K562 (cell line): Measurements from ENCODE around the gene NAALAD2. TPM values are rescaled to one million over a fixed set of nuclear protein-coding genes. Genes with fewer than 3 reads are reported as not detected.

Experiments
- ATAC-seq: fragments of 200-7000 bp; cut with Tn5 transposase; 3 replicates; pipeline ENCODE4 v1.9.1; 2020; ENCODE audit warnings: moderate library complexity
- BruUV-seq: library from RNA; stranded (reverse); fragments of 400-500 nt; replicated peaks from 2 replicates; lab custom pipeline; 2021; lab: Mats Ljungman, UMichigan
- CTCF ChIA-PET: fragments of 300-600 bp; formaldehyde crosslinking; extraction: SDS; loops from one replicate; lab custom pipeline; 2021; ENCODE audit warnings: low intra/inter-chr PET ratio; lab: Yijun Ruan, JAX
- POLR2A ChIA-PET: fragments of 300-600, 350-650 bp; sonication (Branson Sonifier 250); formaldehyde crosslinking; extraction: SDS; loops from one replicate; lab custom pipeline; 2021; ENCODE audit warnings: antibody characterized with exemption, inconsistent platforms; lab: Yijun Ruan, JAX
- DNase-seq, 4 experiments: peaks; one replicate each; pipeline versions ENCODE4 v3.0.0 to v3.0.0-alpha.2; 2011 to 2018; ENCODE audit warnings: low spot score in 3 of 4, mixed read lengths in 3 of 4; ENCODE audit errors: extremely low read depth in 1 of 4
- FAIRE-seq: peaks from 2 replicates; lab custom pipeline; 2011; peaks lifted over from hg19 to GRCh38; lab: Jason Lieb, UNC
- H2AFZ ChIP-seq: 2 replicates; pipeline ENCODE4 v1.6.0; 2011; ENCODE audit warnings: low read depth, low read length, control low read depth, inconsistent platforms
- H3K27ac ChIP-seq: fragments of 200-600 bp; 3 replicates; pipeline ENCODE4 v1.8.0; 2011; ENCODE audit warnings: low read depth, mild to moderate bottlenecking, control low read depth, inconsistent platforms, low read length, moderate library complexity, mixed read lengths; ENCODE audit errors: extremely low read depth
- H3K27me3 ChIP-seq, 2 experiments: fragments of 300-600 bp in 1 of 2; 2 replicates in 1 of 2; 3 replicates in 1 of 2; pipeline versions ENCODE4 v1.6.0 to v1.8.0; 2011; ENCODE audit warnings: inconsistent platforms in 2 of 2, low read length in 2 of 2, mild to moderate bottlenecking in 1 of 2, mixed read lengths in 1 of 2, moderate library complexity in 1 of 2; ENCODE audit not compliant: control insufficient read depth in 2 of 2, insufficient read depth in 2 of 2
- H3K36me3 ChIP-seq: fragments of 300-600 bp; 3 replicates; pipeline ENCODE4 v1.8.0; 2011; ENCODE audit warnings: mild to moderate bottlenecking, low read length, inconsistent platforms; ENCODE audit not compliant: control insufficient read depth, insufficient read depth
- H3K4me1 ChIP-seq, 2 experiments: fragments of 200-600 bp in 1 of 2; replicated peaks in 1 of 2; 2 replicates in 1 of 2; 3 replicates in 1 of 2; pipeline versions ENCODE4 v1.5.1 to v1.8.0; 2011; ENCODE audit warnings: inconsistent platforms in 2 of 2, low read length in 2 of 2, mild to moderate bottlenecking in 1 of 2, mixed read lengths in 1 of 2, moderate library complexity in 1 of 2; ENCODE audit not compliant: control insufficient read depth in 2 of 2, insufficient read depth in 2 of 2
- H3K4me2 ChIP-seq: 2 replicates; pipeline ENCODE4 v1.6.1; 2011; ENCODE audit warnings: low read length, control low read depth, inconsistent platforms, mixed read lengths; ENCODE audit not compliant: insufficient read depth
- H3K4me3 ChIP-seq: fragments of 200-600 bp; sonication (generic), shearing (Covaris generic); 2 replicates; pipeline ENCODE4 v1.5.1; 2016; ENCODE audit warnings: control low read depth, inconsistent platforms
- H3K79me2 ChIP-seq: fragments of 200-600 bp; 3 replicates; pipeline ENCODE4 v1.8.0; 2011; ENCODE audit warnings: low read length, inconsistent platforms; ENCODE audit not compliant: control insufficient read depth, insufficient read depth
- H3K9ac ChIP-seq, 2 experiments: 2 replicates each; pipeline versions ENCODE4 v1.6.0 to v1.6.1; 2011; ENCODE audit warnings: low read depth in 2 of 2, low read length in 2 of 2, control low read depth in 1 of 2, inconsistent platforms in 1 of 2, mild to moderate bottlenecking in 1 of 2, mixed read lengths in 1 of 2; ENCODE audit not compliant: insufficient read depth in 1 of 2
- H3K9me1 ChIP-seq: one replicate; pipeline ENCODE4 v1.6.0; 2011; ENCODE audit warnings: inconsistent platforms, mild to moderate bottlenecking, low read length, moderate library complexity; ENCODE audit not compliant: control insufficient read depth, insufficient read depth
- H3K9me3 ChIP-seq: replicated peaks from 2 replicates; pipeline ENCODE4 v1.5.1; 2011; ENCODE audit warnings: low read depth, low read length, inconsistent platforms; ENCODE audit not compliant: control insufficient read depth, insufficient read depth
- H4K20me1 ChIP-seq: replicated peaks from 2 replicates; pipeline ENCODE4 v1.6.1; 2011; ENCODE audit warnings: low read length, inconsistent platforms, mixed read lengths; ENCODE audit not compliant: control insufficient read depth, insufficient read depth
- ARHGAP35 ChIP-seq: fragments of 450-650 bp; IDR thresholded peaks from 2 replicates; pipeline ENCODE4 v1.6.1; 2018; ENCODE audit not compliant: partially characterized antibody
- ARNT ChIP-seq, 2 experiments: fragments of 450-650 bp; IDR thresholded peaks; 2 replicates each; pipeline ENCODE4 v1.6.1; 2016; ENCODE audit warnings: mild to moderate bottlenecking in 1 of 2
- BRD4 ChIP-seq: fragments of 200-600 bp; sonication (generic); IDR thresholded peaks from 2 replicates; pipeline ENCODE4 v1.6.1; 2017; ENCODE audit warnings: inconsistent platforms
- CC2D1A ChIP-seq: fragments of 450-650 bp; IDR thresholded peaks from 2 replicates; pipeline ENCODE4 v1.6.1; 2017; ENCODE audit warnings: mild to moderate bottlenecking
- JUNB ChIP-seq: fragments of 450-650 bp; formaldehyde crosslinking; conservative IDR thresholded peaks from 2 replicates; pipeline ENCODE4 v1.4.0; 2020; ENCODE audit warnings: mild to moderate bottlenecking
- RAD21 ChIP-seq, 2 experiments: fragments of 250-450 bp in 1 of 2; fragments of 450-650 bp in 1 of 2; sonication (Bioruptor Pico) in 1 of 2; formaldehyde crosslinking in 1 of 2; IDR thresholded peaks in 1 of 2; conservative IDR thresholded peaks in 1 of 2; 2 replicates each; pipeline versions ENCODE4 v1.4.0 to v1.8.0; 2020 to 2022; ENCODE audit warnings: mild to moderate bottlenecking in 2 of 2, moderate library complexity in 1 of 2
- WGBS: fragments of 100-300 bp; shearing (Covaris generic); methylation state at CpG from one replicate; pipeline ENCODE4 v1.1.6; 2016; ENCODE audit warnings: low coverage, mixed read lengths; ENCODE audit not compliant: insufficient coverage; ENCODE audit errors: missing lambda C conversion rate; 5-methylcytosine and 5-hydroxymethylcytosine counted together
- in situ Hi-C: fragments of 300-500 bp; cut with MboI; formaldehyde crosslinking; loops from 4 replicates; pipeline ENCODE4 v1.15.0; 2018; ENCODE audit warnings: inconsistent platforms, mixed read lengths
- intact Hi-C: fragments of 100-400 bp; cut with micrococcal nuclease; formaldehyde crosslinking; loops from 2 replicates; pipeline ENCODE4 v1.14.2; 2022
- polyA plus RNA-seq, 8 experiments: library from polyadenylated mRNA; depleted of rRNA in 4 of 8; stranded (reverse) in 5 of 8; unstranded in 3 of 8; fragments of >200 nt; fragmentation: Nextera tagmentation in 2 of 8; fragmentation: Illumina TruSeq in 1 of 8; extraction: Ambion mirVana in 2 of 8; extraction: Trizol in 1 of 8; gene quantifications; 2 replicates each; pipeline versions ENCODE4 v1.2.1 to v1.2.3, GENCODE V29; 2011 to 2014; ENCODE audit warnings: inconsistent platforms in 1 of 8, missing spikeins in 1 of 8
- total RNA-seq, 7 experiments: library from RNA; depleted of rRNA in 6 of 7; stranded (reverse); fragments of >200 nt in 6 of 7; fragmentation: Illumina TruSeq in 2 of 7; extraction: Trizol in 2 of 7; gene quantifications; 2 replicates each; pipeline versions ENCODE4 v1.2.1 to v1.2.3, GENCODE V29; 2011 to 2021; ENCODE audit warnings: low replicate concordance in 1 of 7
- TF ChIP-seq, protein P1 (sequence below): fragments of 450-650 bp; IDR thresholded peaks from 2 replicates; pipeline ENCODE4 v1.6.1; 2016; ENCODE audit warnings: low read depth
- TF ChIP-seq, protein P2 (sequence below): fragments of 200-400 bp; formaldehyde crosslinking; IDR thresholded peaks from 2 replicates; pipeline ENCODE4 v1.6.1; 2017; ENCODE audit warnings: mild to moderate bottlenecking, low read depth, low read length, moderate library complexity
- TF ChIP-seq, protein P3 (sequence below): fragments of 250-450 bp; sonication (Bioruptor Pico); IDR thresholded peaks from 2 replicates; pipeline ENCODE4 v1.5.0; 2021

The NAALAD2 gene
- total and polyA plus RNA-seq, 9 of the 15 experiments (the other 6 are each of a cell fraction or from before 2014, with no cell fraction given) = 0.05 to 0.24 (median 0.12) TPM

DNA sequence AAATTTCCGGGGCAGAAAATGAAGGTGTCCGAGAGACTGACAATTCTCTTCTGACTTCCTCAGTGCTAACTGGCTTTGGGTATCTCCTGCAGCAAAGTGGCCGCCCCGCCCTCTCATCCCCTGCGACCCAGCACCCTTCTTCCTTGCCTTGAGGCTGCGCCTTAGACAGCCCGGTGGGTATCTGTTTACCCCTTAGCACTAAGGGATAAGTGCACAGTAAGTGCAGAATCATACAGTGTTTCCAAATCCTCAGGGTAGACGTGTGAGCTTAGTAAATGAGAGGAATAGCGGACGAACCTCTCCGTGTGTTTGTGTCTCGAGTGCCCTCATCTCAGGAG lies 88.8 kb downstream of the NAALAD2 start:
- FAIRE-seq (no peak), DNase-seq (no peak), ATAC-seq (peak; percentile 73)
- H3K27me3 ChIP-seq = no peaks in the 10 kb centered on the region
- in situ Hi-C loops (no loop called here), intact Hi-C loops (loop anchor here (2.0 kb wide), 1 partner anchor 18 kb away; no protein-coding TSS in a partner anchor)
- peak overlapping the region; percentile 97 for H3K4me2 ChIP-seq
- peaks cover 5 to 9% of the 10 kb centered on the region in 2 experiments; a peak in 4 of 5 replicates for H3K4me1 ChIP-seq
- ChIA-PET CTCF (no interaction called here), POLR2A (interaction anchor here (1.6 to 1.7 kb wide), 3 partner anchors 9 to 13 kb away, joined by 4 to 6 read pairs (median 6); no protein-coding TSS in a partner anchor)
- peaks cover 71% of the 10 kb centered on the region for H3K79me2 ChIP-seq
- no peaks in the 10 kb centered on the region for H3K9me3 ChIP-seq
- no peaks in the 10 kb centered on the region for H3K9me1 ChIP-seq
- H3K36me3 ChIP-seq = peaks cover 20% of the 10 kb centered on the region; the same call in 2 of the 3 replicates
- H4K20me1 ChIP-seq = peaks cover 6% of the 10 kb centered on the region; the same call in 1 of the 2 replicates
- peak overlapping the region; percentile 76 to 96 for H3K9ac ChIP-seq
- peak overlapping the region; percentile 83 for H3K27ac ChIP-seq
- H2AFZ ChIP-seq = peak overlapping the region; percentile 92
- TSS peak; percentile 79 for BruUV-seq
- 2% methylated on average over 12 of the region's 12 CpGs for WGBS
- peak overlapping the region; percentile 89 for H3K4me3 ChIP-seq
- no peak for TF ChIP-seq CC2D1A
- TF ChIP-seq BRD4 = peak; percentile 14; the same call in 1 of the 2 replicates
- TF ChIP-seq, protein P1, sequence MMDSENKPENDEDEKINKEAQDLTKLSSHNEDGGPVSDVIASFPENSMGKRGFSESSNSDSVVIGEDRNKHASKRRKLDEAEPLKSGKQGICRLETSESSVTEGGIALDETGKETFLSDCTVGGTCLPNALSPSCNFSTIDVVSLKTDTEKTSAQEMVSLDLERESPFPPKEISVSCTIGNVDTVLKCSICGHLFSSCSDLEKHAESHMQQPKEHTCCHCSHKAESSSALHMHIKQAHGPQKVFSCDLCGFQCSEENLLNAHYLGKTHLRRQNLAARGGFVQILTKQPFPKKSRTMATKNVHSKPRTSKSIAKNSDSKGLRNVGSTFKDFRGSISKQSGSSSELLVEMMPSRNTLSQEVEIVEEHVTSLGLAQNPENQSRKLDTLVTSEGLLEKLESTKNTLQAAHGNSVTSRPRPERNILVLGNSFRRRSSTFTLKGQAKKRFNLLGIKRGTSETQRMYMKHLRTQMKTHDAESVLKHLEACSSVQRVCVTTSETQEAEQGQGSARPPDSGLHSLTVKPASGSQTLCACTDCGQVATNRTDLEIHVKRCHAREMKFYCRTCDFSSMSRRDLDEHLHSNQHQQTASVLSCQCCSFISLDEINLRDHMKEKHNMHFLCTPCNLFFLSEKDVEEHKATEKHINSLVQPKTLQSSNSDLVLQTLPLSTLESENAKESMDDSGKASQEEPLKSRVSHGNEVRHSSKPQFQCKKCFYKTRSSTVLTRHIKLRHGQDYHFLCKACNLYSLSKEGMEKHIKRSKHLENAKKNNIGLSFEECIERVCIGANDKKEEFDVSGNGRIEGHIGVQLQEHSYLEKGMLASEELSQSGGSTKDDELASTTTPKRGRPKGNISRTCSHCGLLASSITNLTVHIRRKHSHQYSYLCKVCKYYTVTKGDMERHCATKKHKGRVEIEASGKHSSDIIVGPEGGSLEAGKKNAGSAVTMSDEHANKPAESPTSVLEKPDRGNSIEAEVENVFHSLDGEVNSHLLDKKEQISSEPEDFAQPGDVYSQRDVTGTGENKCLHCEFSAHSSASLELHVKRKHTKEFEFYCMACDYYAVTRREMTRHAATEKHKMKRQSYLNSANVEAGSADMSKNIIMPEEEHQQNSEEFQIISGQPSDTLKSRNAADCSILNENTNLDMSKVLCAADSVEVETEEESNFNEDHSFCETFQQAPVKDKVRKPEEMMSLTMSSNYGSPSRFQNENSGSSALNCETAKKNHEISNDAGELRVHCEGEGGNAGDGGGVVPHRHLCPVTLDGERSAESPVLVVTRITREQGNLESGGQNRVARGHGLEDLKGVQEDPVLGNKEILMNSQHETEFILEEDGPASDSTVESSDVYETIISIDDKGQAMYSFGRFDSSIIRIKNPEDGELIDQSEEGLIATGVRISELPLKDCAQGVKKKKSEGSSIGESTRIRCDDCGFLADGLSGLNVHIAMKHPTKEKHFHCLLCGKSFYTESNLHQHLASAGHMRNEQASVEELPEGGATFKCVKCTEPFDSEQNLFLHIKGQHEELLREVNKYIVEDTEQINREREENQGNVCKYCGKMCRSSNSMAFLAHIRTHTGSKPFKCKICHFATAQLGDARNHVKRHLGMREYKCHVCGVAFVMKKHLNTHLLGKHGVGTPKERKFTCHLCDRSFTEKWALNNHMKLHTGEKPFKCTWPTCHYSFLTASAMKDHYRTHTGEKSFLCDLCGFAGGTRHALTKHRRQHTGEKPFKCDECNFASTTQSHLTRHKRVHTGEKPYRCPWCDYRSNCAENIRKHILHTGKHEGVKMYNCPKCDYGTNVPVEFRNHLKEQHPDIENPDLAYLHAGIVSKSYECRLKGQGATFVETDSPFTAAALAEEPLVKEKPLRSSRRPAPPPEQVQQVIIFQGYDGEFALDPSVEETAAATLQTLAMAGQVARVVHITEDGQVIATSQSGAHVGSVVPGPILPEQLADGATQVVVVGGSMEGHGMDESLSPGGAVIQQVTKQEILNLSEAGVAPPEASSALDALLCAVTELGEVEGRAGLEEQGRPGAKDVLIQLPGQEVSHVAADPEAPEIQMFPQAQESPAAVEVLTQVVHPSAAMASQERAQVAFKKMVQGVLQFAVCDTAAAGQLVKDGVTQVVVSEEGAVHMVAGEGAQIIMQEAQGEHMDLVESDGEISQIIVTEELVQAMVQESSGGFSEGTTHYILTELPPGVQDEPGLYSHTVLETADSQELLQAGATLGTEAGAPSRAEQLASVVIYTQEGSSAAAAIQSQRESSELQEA = no peak
- TF ChIP-seq ARNT (IDR thresholded peaks at IDR 0.05) = no peak
- TF ChIP-seq ARHGAP35 = no peak
- no peak for TF ChIP-seq JUNB (CRISPR knock-in tag)
- TF ChIP-seq, protein P2, sequence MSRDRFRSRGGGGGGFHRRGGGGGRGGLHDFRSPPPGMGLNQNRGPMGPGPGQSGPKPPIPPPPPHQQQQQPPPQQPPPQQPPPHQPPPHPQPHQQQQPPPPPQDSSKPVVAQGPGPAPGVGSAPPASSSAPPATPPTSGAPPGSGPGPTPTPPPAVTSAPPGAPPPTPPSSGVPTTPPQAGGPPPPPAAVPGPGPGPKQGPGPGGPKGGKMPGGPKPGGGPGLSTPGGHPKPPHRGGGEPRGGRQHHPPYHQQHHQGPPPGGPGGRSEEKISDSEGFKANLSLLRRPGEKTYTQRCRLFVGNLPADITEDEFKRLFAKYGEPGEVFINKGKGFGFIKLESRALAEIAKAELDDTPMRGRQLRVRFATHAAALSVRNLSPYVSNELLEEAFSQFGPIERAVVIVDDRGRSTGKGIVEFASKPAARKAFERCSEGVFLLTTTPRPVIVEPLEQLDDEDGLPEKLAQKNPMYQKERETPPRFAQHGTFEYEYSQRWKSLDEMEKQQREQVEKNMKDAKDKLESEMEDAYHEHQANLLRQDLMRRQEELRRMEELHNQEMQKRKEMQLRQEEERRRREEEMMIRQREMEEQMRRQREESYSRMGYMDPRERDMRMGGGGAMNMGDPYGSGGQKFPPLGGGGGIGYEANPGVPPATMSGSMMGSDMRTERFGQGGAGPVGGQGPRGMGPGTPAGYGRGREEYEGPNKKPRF = no peak
- TF ChIP-seq, protein P3, sequence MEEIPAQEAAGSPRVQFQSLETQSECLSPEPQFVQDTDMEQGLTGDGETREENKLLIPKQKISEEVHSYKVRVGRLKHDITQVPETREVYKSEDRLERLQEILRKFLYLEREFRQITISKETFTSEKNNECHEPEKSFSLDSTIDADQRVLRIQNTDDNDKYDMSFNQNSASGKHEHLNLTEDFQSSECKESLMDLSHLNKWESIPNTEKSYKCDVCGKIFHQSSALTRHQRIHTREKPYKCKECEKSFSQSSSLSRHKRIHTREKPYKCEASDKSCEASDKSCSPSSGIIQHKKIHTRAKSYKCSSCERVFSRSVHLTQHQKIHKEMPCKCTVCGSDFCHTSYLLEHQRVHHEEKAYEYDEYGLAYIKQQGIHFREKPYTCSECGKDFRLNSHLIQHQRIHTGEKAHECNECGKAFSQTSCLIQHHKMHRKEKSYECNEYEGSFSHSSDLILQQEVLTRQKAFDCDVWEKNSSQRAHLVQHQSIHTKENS (CRISPR knock-in tag) = no peak
- no peak for TF ChIP-seq RAD21 (CRISPR knock-in tag; conservative IDR thresholded peaks at IDR 0.05 in 1 of 2, IDR thresholded peaks at IDR 0.05 in 1 of 2)
